GM13977 (cell line): ENCODE data around the gene CD96.
"Not testable (repeated sequence)": the region's sequence is repeated elsewhere in the genome, so short reads cannot be mapped to it uniquely, and the experiment has no call there.

Experiments used
- DNase-seq: peaks from one replicate; pipeline ENCODE4 v3.0.0; 2012; ENCODE audit warnings: low spot score
- CTCF ChIP-seq: IDR thresholded peaks from 2 replicates; pipeline ENCODE4 v1.5.1; 2012; ENCODE audit warnings: mild to moderate bottlenecking, control low read depth; ENCODE audit not compliant: insufficient read depth; ENCODE audit errors: extremely low read depth, missing control alignments
- in situ Hi-C: fragments of 300-500 bp; cut with MboI; formaldehyde crosslinking; loops from one replicate; pipeline ENCODE4 v1.12.0; 2022; ENCODE audit warnings: low sequenced_read_pairs, low pct_unique_long_range_greater_than_20kb, mixed read lengths, inconsistent platforms; ENCODE audit not compliant: unreplicated experiment

The CD96 gene

GRCh38 chr3:111669926-111670630, 128.1 kb downstream of the CD96 start:
- TF ChIP-seq CTCF, result no peak
- in situ Hi-C loops, result no loop called here
- DNase-seq, result no peak

- DNase-seq, in situ Hi-C loops: not testable (repeated sequence)
Measured at GRCh38 chr3:111672461-111672860, 130.5 kb downstream of the CD96 start.

- in situ Hi-C loops, result no loop called here
- no peak for DNase-seq
- no peak for TF ChIP-seq CTCF
Measured at GRCh38 chr3:111675846-111676210, 133.8 kb downstream of the CD96 start.

GRCh38 chr3:111676211-111677006, 134.4 kb downstream of the CD96 start:
- in situ Hi-C loops, result no loop called here
- no peak for TF ChIP-seq CTCF
- DNase-seq, result no peak

- in situ Hi-C loops, result no loop called here
- TF ChIP-seq CTCF, result no peak
- DNase-seq, result no peak
Measured at GRCh38 chr3:111677007-111677392, 135.0 kb downstream of the CD96 start.

- no peak for TF ChIP-seq CTCF
- no peak for DNase-seq
- in situ Hi-C loops, result no loop called here
Measured at GRCh38 chr3:111681661-111682426, 139.8 kb downstream of the CD96 start.
